Posterior cingulate gyrus (tissue), 11 donors: Measurements from ENCODE around the gene ATP2A2.
"Not testable (repeated sequence)": the region's sequence is repeated elsewhere in the genome, so short reads cannot be mapped to it uniquely, and the experiment has no call there.

ENCODE experiments used
- DNase-seq, 10 donors: peaks; one replicate each; pipeline versions ENCODE4 v3.0.0 to v3.0.0-alpha.2; 2020 to 2021; ENCODE audit warnings: mixed read lengths in 3 of 10
- intact Hi-C: fragments of 100-400 bp; cut with DNase I; formaldehyde crosslinking; loops from one replicate; pipeline ENCODE4 v1.15.1; 2023

ATP2A2 gene

DNA sequence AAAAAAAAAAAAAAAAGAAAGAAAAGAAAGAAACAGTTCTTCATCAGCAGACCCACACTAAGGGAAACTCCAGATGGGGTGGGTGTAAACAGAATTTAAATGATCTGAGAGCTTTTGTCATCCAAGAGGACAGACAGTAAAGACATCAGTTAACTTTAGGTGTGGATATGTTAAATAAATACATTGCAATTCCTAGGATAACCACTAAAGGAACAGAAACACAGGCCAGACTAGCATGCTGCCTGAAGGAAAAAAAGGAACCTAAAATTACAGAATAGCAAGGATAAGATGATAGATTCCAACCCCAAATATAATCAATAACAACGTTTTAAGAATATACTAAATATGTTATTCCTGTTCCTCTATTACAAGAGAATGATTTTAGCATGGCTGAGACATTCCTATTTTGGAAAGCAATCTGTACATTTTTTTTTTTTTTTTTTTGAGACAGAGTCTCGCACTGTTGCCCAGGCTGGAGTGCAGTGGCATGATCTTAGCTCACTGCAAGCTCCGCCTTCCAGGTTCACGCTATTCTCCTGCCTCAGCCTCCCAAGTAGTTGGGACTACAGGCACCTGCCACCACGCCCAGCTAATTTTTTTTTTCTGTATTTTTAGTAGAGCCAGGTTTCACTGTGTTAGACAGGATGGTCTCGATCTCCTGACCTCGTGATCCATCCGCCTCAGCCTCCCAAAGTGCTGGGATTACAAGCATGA lies 77.5 kb downstream of the ATP2A2 start:
- intact Hi-C loops, result not testable (repeated sequence)

DNA sequence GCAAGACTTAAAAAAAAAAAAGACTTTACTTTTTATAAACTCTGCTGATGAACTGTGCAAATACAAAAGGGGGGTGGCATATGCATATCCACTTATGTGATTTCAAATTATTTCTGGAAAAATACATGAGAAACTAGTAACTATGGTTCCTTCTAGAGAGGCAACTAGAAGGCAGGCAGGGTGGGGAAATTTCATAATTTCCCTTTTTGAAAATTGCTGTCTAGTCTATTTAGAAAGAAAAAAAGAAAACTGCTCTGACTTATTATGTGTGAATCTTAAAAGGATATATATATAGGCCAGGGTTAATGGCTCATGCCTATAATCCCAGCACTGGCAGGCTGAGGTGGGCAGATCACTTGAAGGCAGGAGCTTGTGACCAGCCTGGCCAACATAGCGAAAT lies 80.2 kb downstream of the ATP2A2 start:
- intact Hi-C loops, result no loop called here
- peak in 1 of 10 donors; percentile 11 for DNase-seq

More for the DNA sequence above, 77.5 kb downstream of the ATP2A2 start:
- peak in 1 of 10 donors; percentile 61 for DNase-seq

DNA sequence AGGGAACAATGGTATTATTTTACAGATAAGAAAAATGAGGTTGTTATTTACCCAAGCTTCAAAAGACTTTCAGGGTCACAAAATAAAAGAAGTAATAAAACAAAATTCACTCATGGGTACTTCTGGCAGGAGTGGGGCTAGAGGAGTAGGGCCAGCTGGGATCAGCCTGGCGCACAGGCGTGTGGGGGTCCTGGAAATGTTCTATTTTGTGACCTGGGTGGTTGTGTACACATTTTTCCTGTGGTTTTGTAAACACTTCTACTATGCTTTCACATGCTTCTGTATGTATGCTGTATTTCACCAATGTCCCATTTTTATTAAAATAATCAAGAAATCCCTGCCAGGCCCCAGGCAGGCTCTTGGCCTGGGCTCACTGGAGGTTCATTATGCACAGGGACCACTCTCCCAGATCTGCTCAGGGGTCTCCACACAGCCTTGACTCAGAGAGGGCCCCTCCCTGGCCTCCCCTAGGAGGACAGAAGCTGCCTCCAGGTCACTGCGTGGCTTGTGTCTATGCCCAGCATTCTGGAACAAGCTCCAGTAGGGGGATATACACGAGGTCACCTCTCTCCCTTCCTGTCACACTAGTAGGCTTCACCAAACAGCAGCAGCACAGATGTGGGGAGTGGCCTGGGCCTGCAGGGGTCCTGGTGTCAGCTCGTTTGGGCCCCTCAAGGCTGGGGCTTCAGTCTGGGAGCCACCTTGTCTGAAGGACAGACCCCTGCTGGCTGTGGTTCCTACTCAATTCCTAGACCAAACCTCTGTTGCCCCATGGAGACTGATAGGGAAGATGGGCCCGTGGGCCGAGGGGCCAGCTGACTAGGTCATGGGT lies 84.7 kb downstream of the ATP2A2 start:
- intact Hi-C loops, result no loop called here
- peak in 1 of 10 donors; percentile 22 for DNase-seq

DNA sequence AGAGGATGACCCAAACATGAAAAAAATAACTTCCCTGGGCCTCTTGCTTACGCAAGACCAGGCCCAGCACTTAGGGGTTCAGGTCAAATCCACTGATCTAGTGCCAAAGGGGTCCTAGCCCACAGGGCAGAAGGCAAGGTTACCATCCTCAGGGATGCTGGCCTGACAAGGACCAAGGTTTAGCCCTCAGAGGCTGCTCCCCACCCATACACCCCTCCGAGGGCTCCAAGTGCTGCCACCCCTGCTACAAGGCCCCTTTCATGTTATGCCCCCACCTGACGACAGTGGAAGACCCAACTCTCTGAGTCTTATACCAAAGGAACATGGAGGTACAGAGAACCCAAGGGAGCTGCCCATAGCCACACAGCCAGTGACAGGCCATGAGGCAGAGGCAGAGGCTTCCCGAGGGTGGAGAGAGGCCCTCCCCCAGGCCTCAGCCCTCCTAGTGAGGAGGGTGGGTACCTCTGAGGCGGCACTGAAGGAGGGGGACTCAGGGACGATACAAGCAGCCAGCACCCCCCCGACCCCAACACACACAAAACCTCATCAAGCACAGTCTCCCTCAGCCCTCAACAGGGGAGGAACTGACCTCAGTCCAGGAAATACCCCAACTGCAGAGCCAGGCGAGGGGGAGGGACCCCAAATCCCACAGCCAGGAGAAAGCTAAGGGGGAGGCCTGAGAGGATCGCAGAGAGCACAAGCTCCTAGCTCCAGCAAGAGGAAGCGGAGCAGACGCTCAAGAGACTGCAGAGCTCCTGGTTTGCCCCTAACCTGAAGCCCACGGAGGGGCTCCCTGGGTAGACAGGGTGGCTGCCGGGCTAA lies 85.5 kb downstream of the ATP2A2 start:
- peak in 1 of 10 donors; percentile 45 for DNase-seq

DNA sequence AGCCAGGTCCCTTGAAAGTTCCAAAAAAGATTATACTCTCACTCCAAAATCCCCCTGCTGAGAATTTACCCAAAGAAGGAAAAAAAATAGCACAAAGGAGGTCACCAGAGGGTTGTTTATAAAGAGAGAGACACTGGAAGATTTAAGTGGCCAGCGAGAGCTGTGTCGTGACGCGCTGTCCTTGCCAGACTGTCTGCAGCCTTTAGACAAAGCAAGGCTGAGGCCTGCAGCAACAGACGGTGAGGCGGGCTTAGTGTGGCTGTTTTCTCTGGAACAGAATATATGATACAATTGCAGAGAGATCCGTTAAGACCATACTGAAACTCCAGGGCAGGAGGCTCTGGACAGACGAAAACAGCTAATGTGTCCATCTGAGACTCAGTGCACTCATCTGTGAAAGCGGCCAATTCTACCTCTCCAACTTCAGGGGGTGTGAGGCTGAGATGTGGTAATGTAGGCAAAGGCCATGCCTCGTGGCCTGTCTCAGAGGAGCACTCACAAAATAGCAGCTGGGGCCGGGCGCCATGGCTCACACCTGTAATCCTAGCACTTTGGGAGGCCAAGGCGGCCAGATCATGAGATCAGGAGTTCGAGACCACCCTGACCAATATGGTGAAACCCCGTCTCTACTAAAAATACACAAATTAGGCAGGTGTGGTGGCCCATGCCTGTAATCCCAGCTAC lies 86.3 kb downstream of the ATP2A2 start:
- DNase-seq, result peak in 6 of 10 donors; percentile 42 to 89 (median 61)
- intact Hi-C loops, result no loop called here

More for the DNA sequence above, 85.5 kb downstream of the ATP2A2 start:
- intact Hi-C loops, result no loop called here

DNA sequence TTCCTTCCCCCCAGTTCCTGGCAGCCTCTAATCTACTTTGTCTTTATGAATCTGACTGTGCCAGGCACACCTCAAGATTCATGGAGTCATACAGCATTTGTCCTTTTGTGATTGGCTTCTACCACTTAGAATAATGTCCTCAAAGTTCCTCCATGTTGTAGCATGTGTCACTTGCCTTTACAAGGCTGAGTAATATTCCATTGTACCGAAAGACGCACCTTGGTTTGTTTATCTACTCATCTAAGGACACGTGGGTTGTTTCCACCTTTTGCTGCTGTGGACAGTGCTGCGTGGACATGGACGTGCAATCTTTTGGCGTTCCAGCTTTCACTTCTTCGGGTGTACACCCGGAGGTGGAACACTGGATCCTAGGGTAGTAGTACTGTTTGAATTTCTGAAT lies 88.9 kb downstream of the ATP2A2 start:
- intact Hi-C loops, result no loop called here
- peak in 1 of 10 donors; percentile 9 for DNase-seq

DNA sequence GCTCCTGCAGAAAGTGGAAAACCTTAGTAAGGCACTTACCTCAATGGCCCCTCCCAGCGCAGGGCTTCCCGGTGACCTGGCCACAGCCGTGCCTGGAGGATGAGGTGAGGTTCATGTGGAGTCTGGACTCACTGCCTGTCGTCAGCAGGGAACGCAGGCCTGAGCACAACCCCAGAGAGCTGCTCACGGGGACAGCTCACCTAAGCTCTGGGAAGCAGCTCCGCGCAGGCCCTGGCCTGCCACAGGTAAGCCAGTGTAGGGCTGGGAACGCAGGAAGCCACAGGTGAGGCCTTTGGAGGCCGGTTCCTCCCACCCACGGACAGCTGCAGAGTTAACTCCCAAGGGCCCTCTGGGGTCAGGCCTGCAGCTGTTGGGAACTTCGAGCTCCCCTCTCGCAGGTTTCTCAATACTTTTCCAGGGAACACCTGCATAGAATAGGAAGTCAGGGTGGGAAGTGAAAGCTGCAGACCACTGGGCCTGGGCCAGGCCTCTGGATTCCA lies 89.7 kb downstream of the ATP2A2 start:
- intact Hi-C loops, result no loop called here
- peak in 1 of 10 donors; percentile 48 for DNase-seq

DNA sequence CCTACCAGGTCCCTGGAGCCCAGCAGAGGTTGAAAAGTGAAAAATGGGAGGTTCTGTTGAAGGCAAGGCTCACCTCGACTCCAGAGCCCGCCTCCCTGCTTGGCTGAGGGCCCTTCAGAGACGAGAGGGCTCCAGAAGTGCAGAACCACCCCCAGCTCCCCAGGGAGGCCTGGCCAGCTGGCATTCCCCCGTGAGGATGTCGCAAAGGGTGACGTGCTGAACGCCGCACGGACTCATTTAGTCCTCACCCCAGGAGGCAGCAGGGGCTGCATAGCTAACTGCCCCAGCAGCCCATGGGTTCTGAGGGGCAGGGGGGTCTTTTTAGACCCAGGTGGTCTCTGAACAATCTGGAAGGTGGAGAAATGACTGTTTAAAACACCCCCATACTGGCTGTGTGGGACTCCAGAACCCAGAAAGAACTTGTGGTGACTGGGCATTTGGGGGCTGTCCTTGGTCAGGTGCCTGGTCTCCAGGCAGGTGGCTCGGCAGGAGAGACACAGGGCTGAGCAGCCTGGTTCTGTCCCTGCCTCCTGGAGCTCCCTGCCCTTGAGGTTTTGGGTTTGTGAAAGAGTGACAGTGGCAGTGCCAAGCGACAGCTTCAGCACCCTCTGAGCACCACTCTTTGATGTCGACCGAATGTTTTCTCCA lies 90.5 kb downstream of the ATP2A2 start:
- intact Hi-C loops, result no loop called here
- peak in 5 of 10 donors; percentile 32 to 92 (median 87) for DNase-seq

DNA sequence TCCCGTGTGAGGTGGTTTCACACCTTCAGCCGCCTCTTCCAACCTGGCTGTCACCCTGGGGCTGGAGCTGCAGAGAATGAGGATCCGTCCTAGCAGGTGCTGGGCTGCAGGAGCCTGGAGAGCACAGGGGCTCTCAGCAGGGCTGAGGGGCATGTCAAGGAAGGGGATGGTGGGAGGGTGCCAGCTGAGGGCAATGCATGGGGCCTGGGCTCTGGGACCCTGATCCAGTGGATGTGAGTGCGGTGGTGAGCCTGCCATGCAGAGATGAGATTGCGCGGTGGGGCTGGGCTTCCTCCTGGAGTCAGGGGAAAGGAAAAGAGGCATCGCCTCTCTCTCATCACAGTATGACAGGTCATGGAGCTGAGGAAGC lies 91.0 kb downstream of the ATP2A2 start:
- intact Hi-C loops, result no loop called here
- peak in 1 of 10 donors; percentile 69 for DNase-seq

DNA sequence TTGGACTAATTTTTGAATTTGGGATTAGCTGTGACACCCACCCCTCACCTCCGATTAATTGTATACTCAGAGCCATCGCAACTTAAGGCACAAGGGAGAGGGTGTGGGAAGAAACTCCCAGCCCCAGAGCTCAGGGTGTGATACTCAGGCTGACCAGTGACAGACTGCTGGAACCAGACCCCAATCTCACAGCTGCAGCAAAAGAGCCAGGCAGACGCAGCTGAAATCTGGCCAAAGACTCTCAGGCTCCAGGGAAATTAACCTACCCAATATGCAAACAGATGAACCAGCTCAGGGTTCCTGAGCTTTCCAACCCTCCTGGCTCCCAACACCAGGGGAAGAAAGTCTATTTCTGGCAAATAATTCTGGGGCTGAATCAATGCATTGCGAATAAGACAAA lies 92.0 kb downstream of the ATP2A2 start:
- intact Hi-C loops, result no loop called here
- peak in 1 of 10 donors; percentile 43 for DNase-seq

DNA sequence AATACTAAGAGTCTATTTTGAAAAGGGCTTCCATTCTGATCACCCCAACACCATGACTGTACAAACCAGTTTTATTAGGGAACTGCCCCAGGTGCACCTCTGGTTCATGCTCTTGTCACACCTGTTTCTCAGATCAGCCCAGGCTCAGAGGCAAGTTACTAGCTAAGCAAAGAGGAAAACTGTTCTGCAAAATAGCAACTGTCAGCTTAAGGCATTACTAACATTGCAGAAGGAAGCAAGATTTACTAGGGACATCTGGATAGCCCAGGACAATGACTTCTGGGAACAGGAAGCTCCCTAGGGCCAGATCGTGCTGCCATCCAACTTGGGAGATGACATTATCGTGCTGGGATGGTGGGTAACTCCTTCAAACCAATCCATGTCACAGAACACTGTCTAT lies 92.4 kb downstream of the ATP2A2 start:
- intact Hi-C loops, result no loop called here

DNA sequence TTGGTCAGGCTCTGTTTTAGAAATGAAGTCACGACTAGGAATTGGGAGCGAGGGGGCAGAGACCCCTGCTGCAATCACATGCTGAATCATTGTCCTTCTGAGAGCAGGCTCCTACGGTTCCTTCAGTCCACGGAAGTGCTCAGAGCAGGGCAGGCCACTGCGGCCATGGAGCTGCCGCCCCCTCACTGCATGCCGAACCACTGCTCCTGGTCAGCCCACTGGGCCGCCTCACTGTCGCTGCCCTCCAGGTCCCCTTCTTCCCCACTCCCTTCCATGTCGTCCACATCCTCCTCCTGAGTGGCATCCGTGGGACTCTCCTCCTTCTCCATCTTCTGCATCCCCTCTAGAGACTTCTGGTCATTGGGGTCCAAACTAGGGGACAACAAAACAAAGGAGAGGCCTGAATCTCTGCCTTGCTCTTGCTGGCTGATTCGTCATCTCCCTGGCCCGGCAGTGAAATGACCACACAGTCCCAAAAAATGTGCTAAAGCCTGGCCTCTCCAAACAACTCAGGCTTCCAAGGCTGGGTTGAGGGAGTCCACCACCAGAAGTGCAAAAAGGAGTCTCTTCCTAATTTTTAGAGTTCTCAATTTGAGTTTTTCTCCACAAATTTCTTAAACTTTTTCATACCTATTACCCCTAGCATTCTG lies 93.0 kb downstream of the ATP2A2 start:
- intact Hi-C loops, result no loop called here
- peak in 1 of 10 donors; percentile 61 for DNase-seq

More for the DNA sequence above, 92.4 kb downstream of the ATP2A2 start:
- DNase-seq, result no peak

DNA sequence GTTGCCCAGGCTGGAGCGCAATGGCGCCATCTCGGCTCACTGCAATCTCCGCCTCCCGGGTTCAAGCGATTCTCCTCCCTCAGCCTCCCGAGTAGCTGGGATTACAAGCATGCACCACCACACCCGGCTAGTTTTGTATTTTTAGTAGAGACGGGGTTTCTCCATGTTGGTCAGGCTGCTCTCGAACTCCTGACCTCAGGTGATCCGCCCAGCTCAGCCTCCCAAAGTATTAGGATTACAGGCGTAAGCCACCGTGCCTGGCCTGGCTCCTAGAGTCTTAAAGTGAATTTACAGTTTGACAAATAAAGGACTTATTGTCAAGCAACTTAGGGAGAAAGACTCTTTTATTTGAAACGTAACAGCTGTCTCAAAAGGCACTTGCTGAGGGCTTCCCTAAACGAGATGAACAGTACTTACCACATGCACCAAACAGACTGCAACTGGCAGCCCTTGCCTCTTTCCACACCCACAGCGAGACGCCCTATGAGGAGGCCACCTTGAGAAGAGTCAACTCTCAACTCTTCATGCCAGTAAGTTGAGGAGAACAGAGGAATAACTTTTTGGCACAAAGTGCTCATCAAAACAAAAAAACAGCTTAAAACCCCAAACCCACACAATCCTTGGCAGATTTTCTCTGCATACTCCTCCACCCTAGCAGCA lies 97.2 kb downstream of the ATP2A2 start:
- DNase-seq, result peak in 2 of 10 donors; percentile 63 to 80
- intact Hi-C loops, result not testable (repeated sequence)

DNA sequence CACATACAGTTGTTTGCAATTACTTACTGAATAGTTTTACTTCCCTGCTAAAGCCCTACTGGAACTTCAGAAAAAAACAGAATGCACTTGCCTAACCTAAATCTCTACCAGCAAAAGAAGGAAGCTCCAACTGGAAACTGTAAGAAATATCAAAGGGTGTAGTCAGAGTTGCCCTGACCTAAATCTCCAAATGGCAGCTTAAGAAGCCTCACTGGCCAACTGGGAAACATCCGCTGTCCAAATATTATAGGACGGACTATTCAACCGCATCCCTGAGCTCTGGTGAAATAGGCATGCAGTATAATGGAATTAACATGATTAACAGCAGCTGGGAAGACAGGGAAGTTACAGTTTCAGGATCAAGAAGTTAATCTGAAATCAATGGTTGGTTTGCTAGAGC lies 98.2 kb downstream of the ATP2A2 start:
- intact Hi-C loops, result no loop called here
- peak in 1 of 10 donors; percentile 2 for DNase-seq

DNA sequence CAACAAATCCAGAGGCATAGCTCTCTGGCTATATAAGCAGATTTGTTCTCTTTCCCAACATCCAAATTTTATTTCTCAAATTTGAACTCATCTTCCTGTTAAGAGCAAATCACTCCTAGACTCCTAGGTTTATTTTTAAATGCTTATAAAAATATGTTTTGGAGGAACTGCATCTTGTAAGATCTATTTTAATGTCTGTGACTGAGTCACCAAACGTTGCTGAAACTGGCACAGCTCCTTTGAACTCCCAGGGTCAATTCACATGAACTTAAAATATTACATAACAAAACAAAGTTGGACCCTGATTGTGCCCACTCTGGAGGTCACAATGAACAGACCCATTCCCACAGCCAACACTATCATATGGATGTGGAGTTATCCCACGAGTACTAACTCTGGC lies 98.6 kb downstream of the ATP2A2 start:
- intact Hi-C loops, result no loop called here

DNA sequence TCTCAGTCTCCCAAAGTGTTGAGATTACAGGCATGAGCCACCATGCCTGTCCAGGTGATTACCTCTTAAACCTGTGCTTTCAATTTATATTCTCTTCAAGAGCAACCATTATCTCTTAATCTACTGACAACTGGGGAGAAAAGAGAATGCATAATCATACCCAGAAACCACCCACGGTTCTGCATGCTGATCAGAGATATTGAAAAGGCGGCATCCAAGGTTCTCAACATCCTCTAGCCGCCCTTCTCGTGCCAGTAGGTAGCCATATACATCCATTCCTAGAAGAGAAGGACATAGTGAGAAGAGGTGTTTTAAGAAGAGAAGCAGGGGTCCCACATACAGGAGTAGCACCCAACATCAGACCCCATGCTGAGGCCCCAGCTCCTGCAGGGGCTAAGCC lies 101.6 kb downstream of the ATP2A2 start:
- no peak for DNase-seq

More for the DNA sequence above, 98.6 kb downstream of the ATP2A2 start:
- peak in 1 of 10 donors; percentile 12 for DNase-seq

More for the DNA sequence above, 101.6 kb downstream of the ATP2A2 start:
- intact Hi-C loops, result no loop called here
